ENCODE measurements around the gene ARHGAP18. TPM values are rescaled to one million over a fixed set of nuclear protein-coding genes. Genes with fewer than 3 reads are reported as not detected.

The ARHGAP18 gene
- total RNA-seq, 1 experiment from 2014 or later = 2.4 TPM

- Histone ChIP-seq H3K14ac (ENCODE audit: insufficient read depth, low read length) (no peak overlapping the region), H4K91ac (ENCODE audit: insufficient read length, low read depth, low read length) (no peak overlapping the region), H3K56ac (ENCODE audit: insufficient read length, low read depth, low read length) (no peak overlapping the region), H3K79me2 (ENCODE audit: insufficient read depth, low read length) (no peaks in the 10 kb centered on the region), H2BK20ac (ENCODE audit: low read depth, low read length, poor library complexity, severe bottlenecking) (no peak overlapping the region), H3K23ac (ENCODE audit: insufficient read length, low read depth, low read length) (no peak overlapping the region), H3K4ac (ENCODE audit: low read depth, low read length) (no peak overlapping the region), H4K20me1 (ENCODE audit: control insufficient read depth, insufficient read depth, insufficient read length) (no peaks in the 10 kb centered on the region), H3K4me2 (ENCODE audit: insufficient read depth, insufficient read length, low read length) (no peak overlapping the region), H3K18ac (ENCODE audit: insufficient read length, low read depth, low read length) (no peak overlapping the region), H3T11ph (ENCODE audit: low read length) (no peak overlapping the region), H2BK12ac (ENCODE audit: insufficient read length, low read depth, low read length) (no peak overlapping the region), H3K9me3 (ENCODE audit: control insufficient read depth, low read depth, low read length) (no peaks in the 10 kb centered on the region), H3K27ac (ENCODE audit: insufficient read length, low read depth, low read length) (no peak overlapping the region), H2AFZ (ENCODE audit: low read length) (no peak overlapping the region), H2BK120ac (ENCODE audit: low read depth, low read length, poor library complexity, severe bottlenecking) (no peak overlapping the region), H3K9ac (ENCODE audit: extremely low read depth, insufficient read length, low read length) (no peak overlapping the region), H4K8ac (replicated peaks; ENCODE audit: insufficient read length, low read depth, low read length) (no peak overlapping the region), H3K23me2 (ENCODE audit: insufficient read length, low read depth, low read length, poor library complexity, severe bottlenecking) (no peaks in the 10 kb centered on the region), H3K79me1 (ENCODE audit: insufficient read depth, low read depth, low read length, poor library complexity, severe bottlenecking) (no peaks in the 10 kb centered on the region), H2BK5ac (ENCODE audit: insufficient read length, low read length) (no peak overlapping the region), H3K27me3 (ENCODE audit: insufficient read depth, low read length) (no peaks in the 10 kb centered on the region), H2BK15ac (ENCODE audit: low read depth, low read length) (no peak overlapping the region), H3K4me1 (ENCODE audit: insufficient read depth, low read length) (no peaks in the 10 kb centered on the region), H2AK5ac (ENCODE audit: insufficient read length, low read length) (no peak overlapping the region), H4K5ac (ENCODE audit: insufficient read length, low read depth, low read length) (no peak overlapping the region)
- Mint-ChIP-seq H3K4me1 (no peaks in the 10 kb centered on the region), H3K36me3 (ENCODE audit: insufficient read depth in 1 of 3, low read depth in 3 of 3) (no peaks in the 10 kb centered on the region; a peak in 1 of 7 replicates), H3K27ac (no peak overlapping the region), H3K4me3 (no peak overlapping the region), H3K27me3 (ENCODE audit: low read depth) (no peaks in the 10 kb centered on the region), H3K9me3 (no peaks in the 10 kb centered on the region)
- DNase-seq = no peak
- TF ChIP-seq CTCF (conservative IDR thresholded peaks at IDR 0.05) = no peak
- WGBS (ENCODE audit: extremely low coverage, insufficient read length, low lambda C conversion rate) = no CpG with 5 or more reads among the region's 6 CpGs
Measured at GRCh38 chr6:129592516-129593232, 117.3 kb downstream of the ARHGAP18 start.
